Upper lobe of left lung (tissue), 6 donors: ENCODE data around the gene KMT2C. TPM values are rescaled to one million over a fixed set of nuclear protein-coding genes. Genes with fewer than 3 reads are reported as not detected.

Source experiments
- ATAC-seq, 2 donors: fragments of 200-7000 bp; cut with Tn5 transposase; one replicate each; pipeline ENCODE4 v1.9.1; 2022; ENCODE audit warnings: mild to moderate bottlenecking in 2 of 2, moderate library complexity in 2 of 2; ENCODE audit not compliant: low FRiP score in 2 of 2
- DNase-seq, 2 donors: peaks; one replicate each; pipeline ENCODE4 v3.0.0-alpha.2; 2019 to 2020
- H3K27ac ChIP-seq, 4 donors: fragments of 200-600 bp; sonication (generic); one replicate each; pipeline ENCODE4 v1.5.1; 2016 to 2019
- H3K27me3 ChIP-seq, 4 donors: fragments of 200-600 bp; sonication (generic); one replicate each; pipeline ENCODE4 v1.5.1; 2017 to 2019
- H3K36me3 ChIP-seq, 4 donors: fragments of 200-600 bp; sonication (generic); one replicate each; pipeline ENCODE4 v1.5.1; 2016 to 2019
- H3K4me1 ChIP-seq, 4 donors: fragments of 200-600 bp; sonication (generic); one replicate each; pipeline ENCODE4 v1.5.1; 2018 to 2019
- H3K4me3 ChIP-seq, 4 donors: fragments of 200-600 bp; sonication (generic); one replicate each; pipeline ENCODE4 v1.5.1; 2017 to 2019; ENCODE audit warnings: mild to moderate bottlenecking in 2 of 4, moderate library complexity in 1 of 4
- H3K9me3 ChIP-seq, 4 donors: fragments of 200-600 bp; sonication (generic); one replicate each; pipeline ENCODE4 v1.5.1; 2018 to 2019
- EP300 ChIP-seq, 4 donors: sonication (generic); formaldehyde crosslinking; IDR thresholded peaks; one replicate each; pipeline ENCODE4 v1.5.1; 2017; ENCODE audit warnings: antibody characterized with exemption in 4 of 4, control low read depth in 2 of 4
- POLR2A ChIP-seq, 4 donors: fragments of 450-650 bp; IDR thresholded peaks; one replicate each; pipeline ENCODE4 v1.5.1; 2016 to 2017; ENCODE audit warnings: antibody characterized with exemption in 4 of 4, mild to moderate bottlenecking in 2 of 4
- POLR2AphosphoS5 ChIP-seq, 2 donors: sonication (generic); formaldehyde crosslinking; IDR thresholded peaks; one replicate each; pipeline ENCODE4 v1.5.1; 2017; ENCODE audit warnings: antibody characterized with exemption in 2 of 2
- WGBS, 2 donors: methylation state at CpG; one replicate each; pipeline ENCODE4 v1.1.5; 2017 to 2018; 5-methylcytosine and 5-hydroxymethylcytosine counted together
- total RNA-seq, 6 donors: library from RNA; depleted of rRNA in 4 of 6; stranded (reverse); fragments of >200 nt in 4 of 6; gene quantifications; one replicate each; pipeline versions ENCODE4 v1.1.0 to v1.2.1, GENCODE V29; 2016 to 2021
- TF ChIP-seq, protein P1 (sequence below), 6 experiments: fragments of 450-650 bp in 4 of 6; fragments of 200-600 bp in 2 of 6; sonication (generic) in 2 of 6; IDR thresholded peaks; one replicate each; pipeline ENCODE4 v1.5.1; 2016 to 2019; ENCODE audit warnings: antibody characterized with exemption in 6 of 6
- donor health status: DM: no; HTN: no; CAD: no; lungs with moderate emphysema.
- donor health status: DM: no; HTN: yes; CAD: no; lungs with severe emphysema.

The KMT2C gene
- total RNA-seq, 6 donors from 2014 or later = 60.5 to 108 (median 85.0) TPM

- H3K4me1 ChIP-seq = peaks cover 5 to 14% (median 7%) of the 10 kb centered on the region in 4 donors
- ATAC-seq (no peak), DNase-seq (no peak)
- no peaks in the 10 kb centered on the region for H3K9me3 ChIP-seq
- no peaks in the 10 kb centered on the region for H3K27me3 ChIP-seq
- no peaks in the 10 kb centered on the region for H3K36me3 ChIP-seq
- no peak overlapping the region for H3K4me3 ChIP-seq
- H3K27ac ChIP-seq = no peak overlapping the region
- TF ChIP-seq, protein P1, sequence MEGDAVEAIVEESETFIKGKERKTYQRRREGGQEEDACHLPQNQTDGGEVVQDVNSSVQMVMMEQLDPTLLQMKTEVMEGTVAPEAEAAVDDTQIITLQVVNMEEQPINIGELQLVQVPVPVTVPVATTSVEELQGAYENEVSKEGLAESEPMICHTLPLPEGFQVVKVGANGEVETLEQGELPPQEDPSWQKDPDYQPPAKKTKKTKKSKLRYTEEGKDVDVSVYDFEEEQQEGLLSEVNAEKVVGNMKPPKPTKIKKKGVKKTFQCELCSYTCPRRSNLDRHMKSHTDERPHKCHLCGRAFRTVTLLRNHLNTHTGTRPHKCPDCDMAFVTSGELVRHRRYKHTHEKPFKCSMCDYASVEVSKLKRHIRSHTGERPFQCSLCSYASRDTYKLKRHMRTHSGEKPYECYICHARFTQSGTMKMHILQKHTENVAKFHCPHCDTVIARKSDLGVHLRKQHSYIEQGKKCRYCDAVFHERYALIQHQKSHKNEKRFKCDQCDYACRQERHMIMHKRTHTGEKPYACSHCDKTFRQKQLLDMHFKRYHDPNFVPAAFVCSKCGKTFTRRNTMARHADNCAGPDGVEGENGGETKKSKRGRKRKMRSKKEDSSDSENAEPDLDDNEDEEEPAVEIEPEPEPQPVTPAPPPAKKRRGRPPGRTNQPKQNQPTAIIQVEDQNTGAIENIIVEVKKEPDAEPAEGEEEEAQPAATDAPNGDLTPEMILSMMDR (IDR thresholded peaks at IDR 0.05) = no peak
- TF ChIP-seq EP300 (IDR thresholded peaks at IDR 0.05) (no peak), POLR2AphosphoS5 (IDR thresholded peaks at IDR 0.05) (no peak), POLR2A (IDR thresholded peaks at IDR 0.05) (no peak)
- WGBS, 2 donors = 56 to 65% methylated on average over 3 of the region's 3 CpGs
Measured at GRCh38 chr7:152369518-152369917, 66.3 kb downstream of the KMT2C start.

DNA sequence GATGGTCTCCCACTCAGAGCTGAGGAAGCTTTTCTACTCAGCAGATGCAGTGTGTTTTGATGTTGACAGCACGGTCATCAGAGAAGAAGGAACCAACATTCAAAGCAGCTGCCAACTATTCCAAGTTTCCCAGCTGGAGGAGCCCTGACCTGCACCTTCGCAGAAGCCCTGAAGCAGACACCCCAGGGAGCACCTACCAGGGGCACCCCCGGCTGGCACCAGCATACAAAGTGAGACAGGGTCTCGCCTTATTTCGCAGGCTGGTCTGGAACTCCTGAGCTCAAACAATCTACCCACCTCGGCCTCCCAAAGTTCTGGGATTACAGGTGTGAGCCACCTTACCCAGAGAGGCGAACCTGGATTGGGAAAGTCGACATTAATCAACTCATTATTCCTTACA is 68.6 kb downstream of the KMT2C start:
- TF ChIP-seq EP300 (IDR thresholded peaks at IDR 0.05) (no peak), POLR2AphosphoS5 (IDR thresholded peaks at IDR 0.05) (no peak), POLR2A (IDR thresholded peaks at IDR 0.05) (no peak)
- TF ChIP-seq, protein P1 (IDR thresholded peaks at IDR 0.05) = no peak
- peaks cover 7 to 19% (median 14%) of the 10 kb centered on the region in 4 donors for H3K4me1 ChIP-seq
- H3K27ac ChIP-seq = no peak overlapping the region
- no peak for ATAC-seq
- H3K4me3 ChIP-seq = no peak overlapping the region
- H3K27me3 ChIP-seq = no peaks in the 10 kb centered on the region
- no peak for DNase-seq
- no peaks in the 10 kb centered on the region for H3K36me3 ChIP-seq
- WGBS, 2 donors = 91 to 92% methylated on average over 5 to 8 of the region's 8 CpGs
- no peaks in the 10 kb centered on the region for H3K9me3 ChIP-seq

DNA sequence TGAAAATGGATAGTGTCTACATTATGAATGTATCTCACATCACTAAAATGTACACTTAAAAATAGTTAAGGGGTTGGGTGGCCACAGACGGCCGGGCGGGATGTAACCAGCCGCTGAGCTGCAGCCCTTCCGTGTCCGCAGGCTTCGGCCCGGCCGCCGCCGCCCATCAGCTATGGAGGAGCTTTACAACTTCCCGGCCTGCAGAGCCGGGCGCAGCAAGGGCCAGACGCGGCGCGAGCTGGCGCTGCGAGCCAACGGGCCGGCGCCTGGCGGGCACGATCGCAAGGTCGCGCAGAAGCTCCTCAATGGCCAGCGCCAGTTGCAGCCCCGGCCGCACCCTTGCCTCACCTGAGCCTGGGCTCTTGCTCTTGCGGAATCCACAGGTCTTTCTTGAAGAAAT is 69.1 kb downstream of the KMT2C start:
- Histone ChIP-seq H3K4me1 (peaks cover 7 to 19% (median 14%) of the 10 kb centered on the region in 4 donors), H3K36me3 (no peaks in the 10 kb centered on the region), H3K9me3 (no peaks in the 10 kb centered on the region), H3K27me3 (no peaks in the 10 kb centered on the region), H3K4me3 (no peak overlapping the region), H3K27ac (no peak overlapping the region)
- ATAC-seq (peak in 1 of 2 donors; percentile 55), DNase-seq (peak in 1 of 2 donors; percentile 86)
- TF ChIP-seq EP300 (IDR thresholded peaks at IDR 0.05) (no peak), POLR2A (IDR thresholded peaks at IDR 0.05) (no peak), POLR2AphosphoS5 (IDR thresholded peaks at IDR 0.05) (no peak)
- TF ChIP-seq, protein P1 (IDR thresholded peaks at IDR 0.05) = no peak
- WGBS, 2 donors = 62 to 83% methylated on average over 32 of the region's 32 CpGs

DNA sequence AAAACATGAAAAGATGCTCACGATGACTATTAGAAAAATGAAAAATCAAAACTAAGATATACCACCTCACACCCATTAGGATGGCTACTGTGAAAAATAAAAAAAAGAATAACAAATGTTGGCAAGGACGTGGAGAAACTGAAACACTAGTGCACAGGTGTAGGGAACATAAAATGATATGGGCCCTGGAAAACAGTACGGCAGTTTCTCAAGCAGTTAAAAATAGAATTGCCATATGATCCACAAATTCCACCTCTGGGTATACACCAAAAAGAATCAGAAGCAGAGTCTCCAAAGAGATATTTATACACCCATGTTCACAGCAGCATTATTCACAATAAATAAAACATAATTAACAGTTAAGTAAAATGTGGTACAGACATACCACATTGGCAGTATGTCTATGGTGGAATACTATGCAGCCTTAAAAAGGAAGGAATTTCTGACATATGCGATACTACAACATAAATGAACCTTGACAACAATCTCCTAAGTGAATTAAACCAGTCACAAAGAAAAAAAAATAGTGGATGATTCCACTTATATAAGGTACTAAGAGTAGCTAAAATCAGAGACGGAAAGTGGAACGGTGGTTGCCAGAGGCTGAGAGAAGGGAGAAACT is 69.7 kb downstream of the KMT2C start:
- 96 to 98% methylated on average over 6 of the region's 6 CpGs for WGBS, 2 donors
- Histone ChIP-seq H3K4me1 (peaks cover 7 to 15% (median 13%) of the 10 kb centered on the region in 4 donors), H3K36me3 (no peaks in the 10 kb centered on the region), H3K9me3 (no peaks in the 10 kb centered on the region), H3K27ac (no peak overlapping the region), H3K4me3 (no peak overlapping the region), H3K27me3 (no peaks in the 10 kb centered on the region)
- ATAC-seq (no peak), DNase-seq (no peak)
- no peak for TF ChIP-seq POLR2AphosphoS5 (IDR thresholded peaks at IDR 0.05)
- TF ChIP-seq, protein P1 (IDR thresholded peaks at IDR 0.05) = no peak
- no peak for TF ChIP-seq EP300 (IDR thresholded peaks at IDR 0.05)
- TF ChIP-seq POLR2A (IDR thresholded peaks at IDR 0.05) = no peak

DNA sequence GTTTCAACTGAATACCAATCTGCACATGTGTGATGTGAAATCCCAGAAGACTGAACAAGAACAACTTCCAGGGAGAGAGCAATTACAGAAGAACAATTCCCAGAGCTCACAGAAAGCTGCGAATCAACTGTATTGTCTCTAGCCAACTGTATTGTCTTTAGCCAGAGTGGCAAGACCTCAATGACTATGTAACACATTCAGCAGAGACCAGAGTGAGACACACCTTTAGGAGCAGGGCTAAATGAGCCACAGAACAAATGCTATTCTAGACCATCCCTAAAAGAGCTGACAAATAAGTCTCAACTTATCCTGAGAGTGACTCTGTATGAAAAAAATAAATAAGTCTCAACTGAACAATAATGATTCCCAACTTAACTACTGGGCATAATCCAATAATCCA is 72.0 kb downstream of the KMT2C start:
- Histone ChIP-seq H3K4me1 (peaks cover 0 to 20% (median 8%) of the 10 kb centered on the region in 4 donors), H3K4me3 (no peak overlapping the region), H3K9me3 (no peaks in the 10 kb centered on the region), H3K27ac (no peak overlapping the region), H3K36me3 (no peaks in the 10 kb centered on the region), H3K27me3 (no peaks in the 10 kb centered on the region)
- DNase-seq (no peak), ATAC-seq (no peak)
- WGBS, 2 donors = 43 to 70% methylated on average over 1 of the region's 1 CpG
- TF ChIP-seq POLR2A (IDR thresholded peaks at IDR 0.05) (no peak), POLR2AphosphoS5 (IDR thresholded peaks at IDR 0.05) (no peak), EP300 (IDR thresholded peaks at IDR 0.05) (no peak)
